GM12865 (cell line): Measurements from ENCODE around the gene NUMB.

Experiments used
- DNase-seq: peaks from one replicate; pipeline ENCODE4 v3.0.0; 2010; ENCODE audit warnings: low read depth
- H3K4me3 ChIP-seq: 2 replicates; pipeline ENCODE4 v1.5.1; 2011; ENCODE audit warnings: mild to moderate bottlenecking, low read depth, low read length, control low read depth
- TF ChIP-seq, protein P1 (sequence below): IDR thresholded peaks from 2 replicates; pipeline ENCODE4 v1.5.1; 2011; ENCODE audit warnings: low read length, control low read depth, low read depth, inconsistent platforms; ENCODE audit not compliant: insufficient read depth; ENCODE audit errors: missing control alignments

NUMB gene

DNA sequence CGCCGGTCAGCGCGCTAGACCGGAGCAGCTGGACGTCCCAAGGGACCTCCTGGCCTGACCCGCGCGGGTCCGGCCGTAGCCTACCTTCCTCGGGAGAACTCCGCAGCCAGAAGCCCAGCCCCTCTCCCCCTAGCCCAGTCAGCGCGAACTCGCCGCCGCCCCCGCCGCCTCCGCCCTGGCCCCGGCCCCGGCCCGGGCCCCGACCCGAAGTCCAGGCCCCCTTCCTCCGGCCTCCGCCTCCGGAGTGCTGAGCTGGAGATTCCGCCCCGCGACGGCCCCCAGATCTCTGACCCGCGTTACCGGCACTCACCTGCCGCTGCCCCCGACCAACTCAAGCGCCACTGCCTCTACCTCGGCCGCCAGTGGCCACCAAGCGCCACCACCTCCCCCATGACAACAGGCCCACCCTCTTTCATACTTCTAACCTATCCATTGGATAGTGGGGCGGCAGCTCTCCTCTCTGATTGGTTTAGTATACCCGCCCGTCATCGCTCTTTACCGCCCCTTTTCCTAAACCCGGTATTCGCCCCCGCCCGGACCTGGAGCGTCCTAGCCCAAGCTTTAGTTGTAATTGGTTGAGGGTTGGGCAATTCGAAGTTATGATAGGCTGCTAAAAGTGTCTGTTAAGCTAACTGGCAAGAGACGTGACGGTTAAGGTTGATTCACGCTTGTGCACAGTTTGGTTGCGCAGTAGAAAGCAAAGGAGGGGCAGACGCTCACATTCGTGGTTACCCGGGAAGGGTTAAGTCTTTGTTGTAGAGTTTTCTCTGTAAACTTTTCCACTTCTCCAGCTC, at the start of gene NUMB:
TSS of gene NUMB (minus strand) at position 364 of the 794 bp plus-strand sequence. CDS start 102,795 bp downstream, outside the sequence.
- H3K4me3 ChIP-seq, result peak within 1 kb of the TSS; percentile 99
- peak; percentile 100 for DNase-seq
- TF ChIP-seq, protein P1, sequence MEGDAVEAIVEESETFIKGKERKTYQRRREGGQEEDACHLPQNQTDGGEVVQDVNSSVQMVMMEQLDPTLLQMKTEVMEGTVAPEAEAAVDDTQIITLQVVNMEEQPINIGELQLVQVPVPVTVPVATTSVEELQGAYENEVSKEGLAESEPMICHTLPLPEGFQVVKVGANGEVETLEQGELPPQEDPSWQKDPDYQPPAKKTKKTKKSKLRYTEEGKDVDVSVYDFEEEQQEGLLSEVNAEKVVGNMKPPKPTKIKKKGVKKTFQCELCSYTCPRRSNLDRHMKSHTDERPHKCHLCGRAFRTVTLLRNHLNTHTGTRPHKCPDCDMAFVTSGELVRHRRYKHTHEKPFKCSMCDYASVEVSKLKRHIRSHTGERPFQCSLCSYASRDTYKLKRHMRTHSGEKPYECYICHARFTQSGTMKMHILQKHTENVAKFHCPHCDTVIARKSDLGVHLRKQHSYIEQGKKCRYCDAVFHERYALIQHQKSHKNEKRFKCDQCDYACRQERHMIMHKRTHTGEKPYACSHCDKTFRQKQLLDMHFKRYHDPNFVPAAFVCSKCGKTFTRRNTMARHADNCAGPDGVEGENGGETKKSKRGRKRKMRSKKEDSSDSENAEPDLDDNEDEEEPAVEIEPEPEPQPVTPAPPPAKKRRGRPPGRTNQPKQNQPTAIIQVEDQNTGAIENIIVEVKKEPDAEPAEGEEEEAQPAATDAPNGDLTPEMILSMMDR, result no peak

DNA sequence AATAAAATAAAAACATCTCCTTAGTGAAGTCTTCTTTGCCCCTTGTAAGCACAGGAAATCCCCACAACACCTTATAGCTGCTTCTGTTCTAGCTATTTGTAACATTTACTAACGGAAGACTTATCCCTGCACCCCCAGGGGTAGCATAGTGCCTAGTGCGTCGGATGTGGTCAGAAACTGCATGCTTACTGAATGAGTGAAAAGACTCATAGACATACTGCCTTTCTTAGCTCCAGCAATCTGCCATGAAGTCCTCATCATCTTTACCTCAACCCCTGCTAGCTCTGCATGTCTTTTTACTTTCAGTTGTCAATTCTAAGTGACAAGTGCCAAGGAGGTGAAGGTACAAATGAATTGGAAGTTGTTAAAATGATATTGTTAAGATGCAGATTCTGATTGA, 45.3 kb upstream of the NUMB start:
- no peak overlapping the region for H3K4me3 ChIP-seq
- TF ChIP-seq, protein P1, result no peak
- no peak for DNase-seq

DNA sequence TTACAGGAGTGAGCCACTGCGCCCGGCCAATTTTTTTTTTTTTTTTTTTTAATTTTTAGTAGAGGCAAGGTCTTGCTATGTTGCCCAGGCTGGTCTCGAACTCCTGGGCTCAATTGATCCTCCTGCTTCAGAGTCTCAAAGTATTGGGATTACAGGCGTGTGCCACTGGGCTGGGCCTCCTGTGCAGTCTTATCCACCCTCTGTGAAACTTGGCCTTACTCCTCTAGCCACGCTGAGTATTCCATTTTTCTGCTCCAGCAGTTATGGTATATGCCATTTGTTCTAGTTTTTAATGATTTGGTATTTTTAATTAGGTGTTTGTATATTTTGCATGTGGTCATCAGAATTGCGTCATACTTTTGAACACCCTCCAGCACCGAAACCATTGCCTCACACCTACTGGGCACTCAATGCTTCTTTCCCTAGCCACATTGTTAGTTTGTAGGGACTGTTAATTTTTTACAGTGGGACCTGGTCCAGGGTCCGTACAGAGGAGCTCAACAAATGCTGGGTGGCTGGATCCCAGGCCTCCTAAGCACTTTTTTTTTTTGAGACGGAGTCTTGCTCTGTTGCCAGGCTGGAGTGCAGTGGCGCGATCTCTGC, 43.8 kb upstream of the NUMB start:
- no peak for DNase-seq
- no peak overlapping the region for H3K4me3 ChIP-seq
- TF ChIP-seq, protein P1, result no peak

DNA sequence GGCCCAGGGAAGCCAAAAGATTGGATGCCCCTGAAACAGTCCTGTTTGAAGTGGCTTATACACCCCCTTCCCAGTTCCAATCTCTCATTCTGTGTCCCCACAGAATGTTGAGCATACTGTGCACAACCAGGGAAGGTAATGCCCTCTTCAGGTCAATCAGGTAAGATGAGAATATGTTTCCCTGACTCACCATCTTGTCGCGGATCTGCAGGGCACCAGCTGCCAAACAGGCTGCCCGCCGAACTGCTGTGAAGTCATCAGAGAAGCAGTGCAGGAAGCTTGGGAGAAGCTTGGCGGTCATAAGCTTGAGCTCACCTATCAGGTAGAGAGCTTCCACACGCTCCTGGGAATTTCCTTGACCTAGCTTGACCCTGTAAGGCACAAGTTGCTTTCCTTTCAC, 42.0 kb upstream of the NUMB start:
- DNase-seq, result no peak
- TF ChIP-seq, protein P1, result no peak
- no peak overlapping the region for H3K4me3 ChIP-seq

DNA sequence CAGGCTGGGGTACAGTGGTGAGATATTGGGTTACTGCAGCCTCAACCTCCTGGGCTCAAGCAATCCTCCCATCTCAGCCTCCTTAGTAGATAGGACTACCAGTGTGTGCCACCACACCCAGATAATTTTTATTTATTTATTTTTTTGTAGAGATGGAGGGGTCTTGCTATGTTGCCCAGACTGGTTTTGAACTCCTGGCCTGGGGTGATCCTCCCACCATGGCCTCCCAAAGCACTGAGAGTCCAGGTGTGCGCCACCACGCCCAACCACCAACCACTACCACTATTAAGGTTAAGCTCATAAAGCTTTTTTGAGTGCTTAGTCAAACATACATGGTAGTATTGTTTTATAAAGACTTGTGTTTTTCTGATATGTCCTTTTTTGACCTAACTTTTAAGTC, 36.2 kb upstream of the NUMB start:
- no peak for DNase-seq
- no peak overlapping the region for H3K4me3 ChIP-seq
- TF ChIP-seq, protein P1, result no peak

DNA sequence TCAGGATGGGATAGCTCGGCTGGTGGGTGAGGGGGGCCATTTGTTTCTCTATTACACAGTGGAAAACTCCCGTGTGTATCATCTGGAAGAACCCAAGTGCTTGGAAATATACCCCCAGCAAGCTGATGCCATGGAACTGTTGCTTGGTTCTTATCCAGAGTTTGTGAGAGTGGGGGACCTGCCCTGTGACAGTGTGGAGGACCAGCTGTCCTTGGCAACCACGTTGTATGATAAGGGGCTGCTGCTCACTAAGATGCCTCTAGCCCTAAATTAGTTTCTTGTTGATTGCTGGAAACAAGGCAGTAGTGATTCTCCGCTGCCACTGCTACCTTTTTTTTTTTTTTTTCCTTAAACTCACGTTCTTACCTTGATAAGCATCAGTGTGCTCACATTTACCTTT, 34.3 kb upstream of the NUMB start:
- TF ChIP-seq, protein P1, result no peak
- no peak for DNase-seq
- H3K4me3 ChIP-seq, result no peak overlapping the region; the same call in 1 of the 2 replicates
